H1 (cell line): ENCODE measurements around the gene ERCC1. TPM values are rescaled to one million over a fixed set of nuclear protein-coding genes. Genes with fewer than 3 reads are reported as not detected.

Experiments used
- CTCF ChIA-PET: fragments of 300-600 bp; sonication (Branson Sonifier 250); formaldehyde crosslinking; loops from one replicate; lab custom pipeline; 2021; ENCODE audit not compliant: partially characterized antibody; lab: Charles Lee
- POLR2A ChIA-PET: fragments of 300-600 bp; sonication (Branson Sonifier 250); formaldehyde crosslinking; loops from one replicate; lab custom pipeline; 2021; ENCODE audit warnings: inconsistent platforms; ENCODE audit not compliant: partially characterized antibody; lab: Charles Lee
- DNase-seq, 2 experiments: peaks; one replicate each; pipeline versions ENCODE4 v3.0.0 to v3.0.0-alpha.2; 2010 to 2022; ENCODE audit warnings: low spot score in 2 of 2, low read depth in 1 of 2, mixed read lengths in 1 of 2
- FAIRE-seq: peaks from 2 replicates; lab custom pipeline; 2011; peaks lifted over from hg19 to GRCh38; lab: Jason Lieb, UNC
- H2AFZ ChIP-seq: 2 replicates; pipeline ENCODE4 v1.8.1; 2012; ENCODE audit warnings: low read length, inconsistent platforms
- H2AK5ac ChIP-seq: 2 replicates; pipeline ENCODE4 v1.6.1; 2013; ENCODE audit warnings: low read depth, low read length
- H2BK120ac ChIP-seq: replicated peaks from 2 replicates; pipeline ENCODE3; 2013; ENCODE audit warnings: low read depth, low read length, inconsistent platforms
- H2BK12ac ChIP-seq: 2 replicates; pipeline ENCODE4 v1.6.1; 2013; ENCODE audit warnings: low read depth, low read length
- H2BK15ac ChIP-seq: 2 replicates; pipeline ENCODE4 v1.6.1; 2013; ENCODE audit warnings: low read length
- H2BK20ac ChIP-seq: 2 replicates; pipeline ENCODE4 v1.6.1; 2013; ENCODE audit warnings: low read length
- H2BK5ac ChIP-seq: 2 replicates; pipeline ENCODE4 v1.6.1; 2013; ENCODE audit warnings: low read depth, low read length
- H3K14ac ChIP-seq: 2 replicates; pipeline ENCODE4 v1.6.1; 2013; ENCODE audit warnings: inconsistent platforms; ENCODE audit not compliant: insufficient read length
- H3K18ac ChIP-seq: 2 replicates; pipeline ENCODE4 v1.6.1; 2013; ENCODE audit warnings: low read length; ENCODE audit errors: extremely low read depth
- H3K23ac ChIP-seq: 2 replicates; pipeline ENCODE4 v1.6.1; 2013; ENCODE audit warnings: inconsistent platforms; ENCODE audit not compliant: insufficient read length
- H3K23me2 ChIP-seq: 2 replicates; pipeline ENCODE4 v1.6.1; 2013; ENCODE audit warnings: low read depth, low read length
- H3K27ac ChIP-seq: 2 replicates; pipeline ENCODE4 v1.6.1; 2011; ENCODE audit warnings: low read depth, low read length, inconsistent platforms
- H3K27me3 ChIP-seq, 4 experiments: replicated peaks in 1 of 4; 1 replicate in 1 of 4; 2 replicates in 3 of 4; pipeline versions ENCODE4 v1.6.1 to v1.8.1; 2011 to 2013; ENCODE audit warnings: low read length in 3 of 4, mild to moderate bottlenecking in 3 of 4, inconsistent platforms in 2 of 4, mixed read lengths in 2 of 4, moderate library complexity in 1 of 4; ENCODE audit not compliant: control insufficient read depth in 3 of 4, insufficient read depth in 3 of 4; ENCODE audit errors: extremely low read depth in 1 of 4
- H3K36me3 ChIP-seq, 4 experiments: 2 replicates each; pipeline versions ENCODE4 v1.6.1 to v1.8.1; 2011 to 2013; ENCODE audit warnings: mild to moderate bottlenecking in 4 of 4, low read length in 3 of 4, moderate library complexity in 2 of 4, control low read depth in 1 of 4, inconsistent platforms in 1 of 4; ENCODE audit not compliant: insufficient read depth in 4 of 4, control insufficient read depth in 2 of 4
- H3K4ac ChIP-seq: replicated peaks from 2 replicates; pipeline ENCODE3; 2013; ENCODE audit warnings: low read length, low read depth, mixed read lengths, inconsistent platforms; ENCODE audit not compliant: insufficient read length
- H3K4me1 ChIP-seq, 4 experiments: replicated peaks in 1 of 4; 1 replicate in 1 of 4; 2 replicates in 3 of 4; pipeline versions ENCODE4 v1.6.1 to v1.8.1; 2011 to 2013; ENCODE audit warnings: low read length in 3 of 4, inconsistent platforms in 2 of 4, mixed read lengths in 1 of 4; ENCODE audit not compliant: insufficient read depth in 4 of 4, control insufficient read depth in 3 of 4
- H3K4me2 ChIP-seq, 2 experiments: 2 replicates each; pipeline versions ENCODE4 v1.6.1 to v1.8.1; 2011 to 2013; ENCODE audit warnings: low read depth in 2 of 2, low read length in 2 of 2, control low read depth in 1 of 2, inconsistent platforms in 1 of 2, mild to moderate bottlenecking in 1 of 2; ENCODE audit not compliant: insufficient read depth in 1 of 2
- H3K4me3 ChIP-seq, 4 experiments: fragments of 200-600, 300-600 bp in 1 of 4; sonication (generic), shearing (Covaris generic), sonication (Bioruptor Twin) in 1 of 4; 2 replicates each; pipeline versions ENCODE4 v1.5.1 to v1.8.1; 2011 to 2016; ENCODE audit warnings: low read length in 4 of 4, low read depth in 3 of 4, control low read depth in 2 of 4, inconsistent platforms in 2 of 4, mild to moderate bottlenecking in 2 of 4, mixed read lengths in 1 of 4, moderate library complexity in 1 of 4; ENCODE audit not compliant: insufficient read depth in 2 of 4; ENCODE audit errors: extremely low read depth in 1 of 4
- H3K56ac ChIP-seq: replicated peaks from 2 replicates; pipeline ENCODE3; 2013; ENCODE audit warnings: low read depth, mild to moderate bottlenecking, mixed read lengths, low read length, inconsistent platforms; ENCODE audit not compliant: insufficient read length
- H3K79me1 ChIP-seq: 2 replicates; pipeline ENCODE4 v1.6.1; 2013; ENCODE audit warnings: low read depth, low read length, control low read depth
- H3K79me2 ChIP-seq, 2 experiments: 2 replicates each; pipeline versions ENCODE4 v1.6.1 to v1.8.1; 2012 to 2013; ENCODE audit warnings: low read length in 2 of 2, mild to moderate bottlenecking in 2 of 2, inconsistent platforms in 1 of 2; ENCODE audit not compliant: insufficient read depth in 2 of 2, control insufficient read depth in 1 of 2
- H3K9ac ChIP-seq, 4 experiments: replicated peaks in 1 of 4; 1 replicate in 1 of 4; 2 replicates in 3 of 4; pipeline versions ENCODE4 v1.6.1 to v1.8.1; 2011 to 2013; ENCODE audit warnings: low read depth in 3 of 4, low read length in 3 of 4, control low read depth in 2 of 4, mild to moderate bottlenecking in 2 of 4, moderate library complexity in 2 of 4, inconsistent platforms in 1 of 4; ENCODE audit errors: extremely low read depth in 1 of 4
- H3K9me3 ChIP-seq, 2 experiments: 2 replicates each; pipeline versions ENCODE4 v1.6.1 to v1.8.1; 2012 to 2013; ENCODE audit warnings: mild to moderate bottlenecking in 2 of 2, moderate library complexity in 2 of 2, control low read depth in 1 of 2, inconsistent platforms in 1 of 2, low read depth in 1 of 2, low read length in 1 of 2, mixed read lengths in 1 of 2; ENCODE audit not compliant: insufficient read depth in 2 of 2
- H4K20me1 ChIP-seq, 2 experiments: replicated peaks in 1 of 2; 2 replicates each; pipeline versions ENCODE3 to v1.8.1; 2011 to 2013; ENCODE audit warnings: inconsistent platforms in 2 of 2, low read length in 2 of 2, mild to moderate bottlenecking in 1 of 2; ENCODE audit not compliant: insufficient read depth in 2 of 2, control insufficient read depth in 1 of 2
- H4K5ac ChIP-seq: 2 replicates; pipeline ENCODE4 v1.6.1; 2013; ENCODE audit warnings: low read length, low read depth, mixed read lengths, inconsistent platforms; ENCODE audit not compliant: insufficient read length
- H4K8ac ChIP-seq: 2 replicates; pipeline ENCODE4 v1.8.0; 2013; ENCODE audit warnings: mild to moderate bottlenecking, moderate library complexity, low read length, inconsistent platforms; ENCODE audit not compliant: insufficient read depth; ENCODE audit errors: extremely low read depth
- H4K91ac ChIP-seq: replicated peaks from 2 replicates; pipeline ENCODE3; 2013; ENCODE audit warnings: low read length, mixed read lengths, inconsistent platforms; ENCODE audit not compliant: insufficient read length
- ASH2L ChIP-seq: fragments of 200-600, 300-600 bp; sonication (generic); IDR thresholded peaks from one replicate; pipeline ENCODE4 v1.7.1; 2017; ENCODE audit warnings: low read length
- BCL11A ChIP-seq, 2 experiments: IDR thresholded peaks; one replicate each; pipeline ENCODE4 v1.6.1; 2011; ENCODE audit warnings: low read depth in 2 of 2, low read length in 2 of 2, mild to moderate bottlenecking in 2 of 2
- CBX8 ChIP-seq: fragments of 300-800, 300-1000 bp; sonication (generic); IDR thresholded peaks from 2 replicates; pipeline ENCODE4 v1.7.1; 2016; ENCODE audit warnings: low read depth, low read length, borderline replicate concordance
- CHD2 ChIP-seq: IDR thresholded peaks from 2 replicates; pipeline ENCODE4 v1.6.1; 2012; ENCODE audit warnings: low read length, improper control_type of control experiment
- CTCF ChIP-seq, 3 experiments: IDR thresholded peaks; 1 replicate in 2 of 3; 2 replicates in 1 of 3; pipeline versions ENCODE4 v1.5.1 to v1.6.1; 2011; ENCODE audit warnings: low read length in 3 of 3, mild to moderate bottlenecking in 3 of 3, inconsistent platforms in 2 of 3, low read depth in 1 of 3, moderate library complexity in 1 of 3; ENCODE audit not compliant: insufficient read depth in 1 of 3; ENCODE audit errors: control extremely low read depth in 1 of 3
- HDAC2 ChIP-seq, 2 experiments: fragments of 300-600 bp in 1 of 2; sonication (generic) in 1 of 2; IDR thresholded peaks; 2 replicates each; pipeline ENCODE4 v1.6.1; 2011 to 2012; ENCODE audit warnings: low read depth in 2 of 2, low read length in 2 of 2, mild to moderate bottlenecking in 2 of 2, moderate library complexity in 2 of 2, borderline replicate concordance in 1 of 2, inconsistent platforms in 1 of 2
- PHF8 ChIP-seq: fragments of 200-600 bp; sonication (generic); conservative IDR thresholded peaks from 2 replicates; pipeline ENCODE4 v1.7.1; 2012; ENCODE audit warnings: low read depth, mild to moderate bottlenecking, inconsistent platforms, low read length, moderate library complexity
- RXRA ChIP-seq: IDR thresholded peaks from 2 replicates; pipeline ENCODE4 v1.6.1; 2011; ENCODE audit warnings: low read depth, mild to moderate bottlenecking, low read length, moderate library complexity; ENCODE audit not compliant: insufficient read depth
- YY1 ChIP-seq: IDR thresholded peaks from 2 replicates; pipeline ENCODE4 v1.6.1; 2011; ENCODE audit warnings: low read depth, mild to moderate bottlenecking, low read length
- WGBS, 2 experiments: shearing (Covaris generic) in 1 of 2; methylation state at CpG; one replicate each; pipeline versions ENCODE4 v1.1.6 to v1.1.7; 2013 to 2015; ENCODE audit warnings: low lambda C conversion rate in 2 of 2, mixed read lengths in 2 of 2, inconsistent platforms in 1 of 2, low coverage in 1 of 2, missing lambda C conversion rate in 1 of 2; ENCODE audit not compliant: insufficient replicate concordance in 2 of 2, insufficient coverage in 1 of 2, insufficient read length in 1 of 2; ENCODE audit errors: extremely low coverage in 1 of 2, missing lambda C conversion rate in 1 of 2; 5-methylcytosine and 5-hydroxymethylcytosine counted together
- polyA plus RNA-seq, 7 experiments: library from polyadenylated mRNA; depleted of rRNA in 3 of 7; stranded (reverse) in 5 of 7; unstranded in 2 of 7; fragments of >200 nt in 5 of 7; fragments of 200-250 nt in 2 of 7; gene quantifications; 1 replicate in 5 of 7; 2 replicates in 1 of 7; 4 replicates in 1 of 7; pipeline versions ENCODE4 v1.2.1 to v1.2.3, GENCODE V29; 2011 to 2013; ENCODE audit warnings: missing spikeins in 2 of 7, mixed read lengths in 2 of 7
- total RNA-seq: library from RNA; stranded (reverse); fragmentation: NEBNext Ultra II Directional; extraction: Animal tissue kit (Norgen Biotek cat#: 25700); gene quantifications from 2 replicates; pipeline ENCODE4 v1.2.1, GENCODE V29; 2021
- TF ChIP-seq, protein P1 (sequence below): IDR thresholded peaks from 2 replicates; pipeline ENCODE4 v1.6.1; 2012; ENCODE audit warnings: inconsistent platforms

ERCC1 gene
- total and polyA plus RNA-seq, 2 of the 8 experiments (the other 6 are each of a cell fraction or from before 2014, with no cell fraction given) = 44.7 to 94.2 TPM

DNA sequence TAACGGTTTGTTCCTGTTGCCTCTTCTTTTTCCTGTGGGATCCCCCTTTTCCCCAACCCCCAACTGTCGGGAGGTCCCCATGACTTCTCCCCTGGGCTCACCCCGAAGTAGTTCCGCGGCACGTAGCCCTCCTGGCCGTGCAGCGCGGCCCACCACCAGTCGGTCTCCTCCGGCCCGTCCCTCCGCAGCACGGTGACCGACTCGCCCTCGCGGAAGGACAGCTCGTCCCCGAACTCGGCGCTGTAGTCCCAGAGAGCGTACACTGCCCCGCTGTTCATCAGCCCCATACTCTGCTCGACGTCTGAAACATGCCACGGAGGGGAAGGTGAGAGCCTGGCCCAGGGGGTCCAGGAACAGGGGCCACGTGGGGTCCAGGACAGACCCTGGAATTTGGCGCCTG is 41.3 kb downstream of the ERCC1 start:
- Histone ChIP-seq H2AK5ac (no peak overlapping the region), H3K79me2 (no peaks in the 10 kb centered on the region), H2BK120ac (no peak overlapping the region), H3K27me3 (peaks cover 6 to 18% (median 16%) of the 10 kb centered on the region in 4 experiments), H4K20me1 (peaks cover 0 to 4% of the 10 kb centered on the region in 2 experiments), H3K4me1 (peaks cover 0 to 7% (median 4%) of the 10 kb centered on the region in 4 experiments; a peak in 5 of 7 replicates), H3K9ac (no peak overlapping the region), H4K91ac (no peak overlapping the region), H3K23me2 (peaks cover 6% of the 10 kb centered on the region; the same call in 1 of the 2 replicates), H2BK12ac (no peak overlapping the region), H4K5ac (no peak overlapping the region), H3K9me3 (no peaks in the 10 kb centered on the region), H2BK5ac (no peak overlapping the region), H3K18ac (no peak overlapping the region), H3K14ac (no peak overlapping the region), H3K4me3 (no peak overlapping the region), H2AFZ (no peak overlapping the region), H3K27ac (no peak overlapping the region), H3K56ac (no peak overlapping the region), H3K79me1 (no peaks in the 10 kb centered on the region), H3K4me2 (no peak overlapping the region), H3K36me3 (no peaks in the 10 kb centered on the region), H2BK15ac (0 out of 2 replicates have a peak overlapping the region, but pooled peaks have one; percentile 61), H2BK20ac (no peak overlapping the region), H3K23ac (no peak overlapping the region), H3K4ac (no peak overlapping the region), H4K8ac (peak overlapping the region; percentile 68; the same call in 1 of the 2 replicates)
- ChIA-PET CTCF (interaction anchor here (0.5 to 5.4 kb wide), 6 partner anchors 9 to 190 kb away, joined by 3 to 32 read pairs (median 4); partner anchors contain the start of gene PPP1R13L), POLR2A (interaction anchor here (1.0 to 5.7 kb wide), 5 partner anchors 9 to 202 kb away, joined by 3 to 27 read pairs (median 3); partner anchors contain the start of gene ERCC2)
- DNase-seq (no peak), FAIRE-seq (no peak)
- whole genome bisulfite sequencing, 2 experiments = 93% methylated on average over 27 of the region's 29 CpGs; no CpG with 5 or more reads in 1 of the 2 experiments
- no peak for TF ChIP-seq RXRA
- no peak for TF ChIP-seq CBX8
- no peak for TF ChIP-seq PHF8
- TF ChIP-seq, protein P1, sequence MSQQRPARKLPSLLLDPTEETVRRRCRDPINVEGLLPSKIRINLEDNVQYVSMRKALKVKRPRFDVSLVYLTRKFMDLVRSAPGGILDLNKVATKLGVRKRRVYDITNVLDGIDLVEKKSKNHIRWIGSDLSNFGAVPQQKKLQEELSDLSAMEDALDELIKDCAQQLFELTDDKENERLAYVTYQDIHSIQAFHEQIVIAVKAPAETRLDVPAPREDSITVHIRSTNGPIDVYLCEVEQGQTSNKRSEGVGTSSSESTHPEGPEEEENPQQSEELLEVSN = no peak
- TF ChIP-seq YY1 = no peak
- TF ChIP-seq BCL11A (IDR thresholded peaks at IDR 0.05; ENCODE audit: low read depth in 2 of 2, low read length in 2 of 2) = no peak
- TF ChIP-seq HDAC2 (IDR thresholded peaks at IDR 0.05; ENCODE audit: borderline replicate concordance in 1 of 2, low read depth in 2 of 2, low read length in 2 of 2) = no peak
- TF ChIP-seq ASH2L = no peak
- TF ChIP-seq CTCF (IDR thresholded peaks at IDR 0.05; ENCODE audit: control extremely low read depth in 1 of 3, insufficient read depth in 1 of 3, low read depth in 1 of 3, low read length in 3 of 3) = no peak
- TF ChIP-seq CHD2 = no peak
